GM21423 (cell line): ENCODE data around the gene CDC25B.
"Not testable (repeated sequence)": the region's sequence is repeated elsewhere in the genome, so short reads cannot be mapped to it uniquely, and the experiment has no call there.

Experiments
- ATAC-seq: cut with Tn5 transposase; IDR thresholded peaks from one replicate; pipeline ENCODE4 v1.9.1; 2021; ENCODE audit warnings: mild to moderate bottlenecking, moderate library complexity; ENCODE audit not compliant: unreplicated experiment

CDC25B gene

DNA sequence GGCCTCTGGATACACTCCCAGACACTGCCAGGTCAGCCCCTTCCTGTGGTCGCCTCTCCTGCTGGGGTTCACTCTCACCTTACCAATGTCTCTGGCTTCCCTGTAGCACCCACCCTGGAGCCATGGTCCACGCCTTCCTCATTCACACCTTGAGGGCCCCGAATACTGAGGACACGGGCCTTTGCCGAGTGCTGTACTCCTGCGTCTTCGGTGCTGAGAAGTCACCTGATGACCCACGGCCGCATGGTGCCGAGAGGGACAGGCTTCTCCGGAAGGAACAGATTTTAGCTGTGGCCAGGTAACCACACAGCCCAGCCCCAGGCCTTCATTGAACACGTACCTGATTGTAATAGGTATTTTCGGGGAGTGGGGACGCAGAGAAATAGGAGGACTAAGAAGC is 25.9 kb downstream of the CDC25B start:
- no peak for ATAC-seq

DNA sequence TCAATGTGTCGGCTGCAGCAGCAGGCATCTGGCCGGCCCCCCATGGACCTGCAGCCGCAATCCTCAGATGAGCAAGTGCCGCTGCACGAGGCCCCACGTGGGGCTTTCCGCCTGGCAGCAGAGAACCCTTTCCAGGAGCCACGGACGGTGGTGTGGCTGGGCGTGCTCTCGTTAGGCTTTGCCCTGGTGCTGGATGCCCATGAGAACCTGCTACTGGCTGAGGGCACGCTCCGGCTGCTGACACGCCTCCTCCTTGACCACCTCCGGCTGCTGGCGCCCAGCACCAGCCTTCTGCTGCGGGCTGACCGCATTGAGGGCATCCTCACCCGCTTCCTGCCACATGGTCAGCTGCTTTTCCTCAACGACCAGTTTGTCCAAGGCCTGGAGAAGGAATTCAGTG is 27.8 kb downstream of the CDC25B start:
- no peak for ATAC-seq

DNA sequence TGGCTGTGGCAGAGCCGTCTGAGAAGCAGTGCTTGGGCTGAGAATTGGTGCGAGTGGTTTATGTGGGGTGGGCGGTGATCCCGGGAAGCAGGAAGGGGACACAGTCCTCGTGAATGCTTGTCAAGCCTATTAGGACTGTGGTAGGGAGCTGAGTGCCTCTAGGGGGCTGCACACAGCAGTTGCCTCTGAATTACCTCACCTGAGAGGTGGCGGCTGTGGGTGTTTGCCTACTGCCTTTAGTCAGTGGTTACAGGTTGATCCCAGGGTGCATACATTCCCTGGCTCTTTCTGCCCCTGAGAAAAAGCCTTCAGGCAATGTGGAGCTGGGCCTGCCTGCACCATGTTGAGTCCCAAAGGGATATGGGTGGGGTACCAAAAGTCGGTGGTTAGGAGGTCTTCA is 29.4 kb downstream of the CDC25B start:
- no peak for ATAC-seq

DNA sequence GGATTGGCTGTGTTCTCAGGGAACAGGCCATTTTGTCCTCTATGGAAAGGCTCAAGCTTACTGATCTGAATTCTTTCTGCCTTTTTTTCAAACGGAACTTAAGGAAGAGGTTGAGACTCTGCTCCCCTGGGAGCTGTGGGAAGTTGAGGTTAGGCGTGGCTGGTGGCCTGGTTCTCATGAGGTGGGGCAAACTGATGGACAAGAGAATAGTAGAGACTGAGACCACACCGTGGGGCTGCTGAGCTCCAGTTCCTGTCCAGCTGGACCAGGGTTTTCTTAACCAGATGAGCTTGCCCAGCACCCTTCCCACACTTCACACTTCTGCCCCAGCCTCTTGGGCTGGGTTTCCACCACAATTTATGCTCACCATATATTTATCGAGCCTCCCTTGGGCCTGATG is 30.3 kb downstream of the CDC25B start:
- no peak for ATAC-seq

DNA sequence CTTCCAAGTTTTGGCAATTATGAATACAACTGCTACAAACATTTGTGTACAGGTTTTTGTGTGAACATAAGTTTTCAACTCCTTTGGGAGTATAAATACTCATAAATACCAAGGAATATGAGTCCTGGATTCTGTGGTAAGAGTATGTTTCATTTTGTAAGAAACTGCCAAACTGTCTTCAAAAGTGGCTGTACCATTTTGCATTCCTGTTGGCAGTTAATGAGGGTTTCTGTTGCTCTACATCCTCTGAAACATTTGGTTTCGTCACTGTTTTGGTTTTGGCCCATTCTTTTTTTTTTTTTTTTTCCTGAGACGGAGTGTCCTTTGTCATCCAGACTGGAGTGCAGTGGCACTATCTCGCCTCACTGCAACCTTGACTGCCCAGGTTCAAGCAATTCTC is 32.7 kb downstream of the CDC25B start:
- ATAC-seq: no peak

DNA sequence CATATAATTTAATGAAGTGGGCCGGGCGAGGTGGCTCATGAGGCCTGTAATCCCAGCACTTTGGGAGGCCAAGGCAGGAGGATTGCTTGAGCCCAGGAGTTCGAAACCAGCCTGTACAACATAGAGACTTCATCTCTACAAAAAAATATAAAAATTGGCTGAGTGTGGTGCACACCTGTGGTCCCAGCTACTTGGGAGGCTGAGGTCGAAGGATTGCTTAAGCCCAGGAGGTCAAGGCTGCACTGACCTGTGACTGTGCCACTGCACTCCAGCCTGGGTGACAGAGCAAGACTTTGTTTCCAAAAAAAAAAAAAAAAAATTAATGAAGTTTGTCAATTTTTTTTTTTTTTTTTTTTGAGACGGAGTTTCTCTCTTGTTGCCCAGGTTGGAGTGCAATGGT is 33.8 kb downstream of the CDC25B start:
- ATAC-seq: not testable (repeated sequence)

DNA sequence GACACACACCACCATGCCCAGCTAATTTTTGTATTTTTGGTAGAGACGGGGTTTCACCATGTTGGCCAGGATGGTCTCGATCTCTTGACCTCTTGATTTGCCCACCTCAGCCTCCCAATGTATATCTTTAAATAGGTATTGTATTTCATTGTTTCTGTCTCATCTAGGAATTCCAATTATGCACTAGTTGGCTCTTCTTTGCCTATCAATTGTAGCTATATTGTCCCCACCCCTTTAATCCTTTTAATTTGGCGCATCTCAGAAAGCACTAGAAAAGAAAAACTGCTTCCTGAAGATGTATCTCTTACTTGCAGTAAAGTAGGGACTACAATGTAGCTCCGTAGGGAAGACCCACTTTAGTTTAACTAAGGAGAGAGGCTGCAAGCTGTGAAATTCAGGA is 40.0 kb downstream of the CDC25B start:
- no peak for ATAC-seq

DNA sequence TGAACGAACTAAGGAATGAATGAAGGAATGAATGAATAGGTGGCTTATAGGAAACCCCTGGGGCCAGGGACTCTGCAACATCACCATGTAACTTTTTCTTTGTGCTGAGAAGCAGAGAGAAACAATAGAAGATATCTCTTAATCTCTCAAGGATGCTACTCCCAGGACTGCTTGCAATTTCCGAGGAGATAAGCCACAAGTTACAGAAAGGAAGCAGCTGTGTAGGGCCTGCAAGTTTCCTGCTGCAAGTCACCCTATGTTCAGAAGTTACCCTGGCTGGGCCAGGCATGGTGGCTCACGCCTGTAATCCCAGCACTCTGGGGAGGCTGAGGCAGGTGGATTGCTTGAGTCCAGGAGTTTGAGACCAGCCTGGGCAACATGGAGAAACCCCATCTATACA is 43.2 kb downstream of the CDC25B start:
- ATAC-seq: no peak

DNA sequence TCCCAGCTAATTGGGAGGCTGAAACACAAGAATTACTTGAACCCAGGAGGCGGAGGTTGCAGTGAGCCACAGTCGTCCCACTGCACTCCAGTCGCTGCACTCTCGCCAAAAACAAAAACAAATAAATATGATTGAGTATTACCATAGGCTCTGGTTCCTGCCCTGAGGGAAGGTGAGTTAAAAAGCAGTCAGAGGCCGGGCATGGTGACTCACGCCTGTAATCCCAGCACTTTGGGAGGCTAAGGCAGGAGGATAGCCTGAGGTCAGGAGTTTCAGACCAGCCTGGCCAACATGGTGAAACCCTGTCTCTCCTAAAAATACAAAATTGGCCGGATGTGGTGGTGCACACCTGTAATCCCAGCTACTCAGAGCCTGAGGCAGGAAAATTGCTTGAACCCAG is 44.1 kb downstream of the CDC25B start:
- not testable (repeated sequence) for ATAC-seq

DNA sequence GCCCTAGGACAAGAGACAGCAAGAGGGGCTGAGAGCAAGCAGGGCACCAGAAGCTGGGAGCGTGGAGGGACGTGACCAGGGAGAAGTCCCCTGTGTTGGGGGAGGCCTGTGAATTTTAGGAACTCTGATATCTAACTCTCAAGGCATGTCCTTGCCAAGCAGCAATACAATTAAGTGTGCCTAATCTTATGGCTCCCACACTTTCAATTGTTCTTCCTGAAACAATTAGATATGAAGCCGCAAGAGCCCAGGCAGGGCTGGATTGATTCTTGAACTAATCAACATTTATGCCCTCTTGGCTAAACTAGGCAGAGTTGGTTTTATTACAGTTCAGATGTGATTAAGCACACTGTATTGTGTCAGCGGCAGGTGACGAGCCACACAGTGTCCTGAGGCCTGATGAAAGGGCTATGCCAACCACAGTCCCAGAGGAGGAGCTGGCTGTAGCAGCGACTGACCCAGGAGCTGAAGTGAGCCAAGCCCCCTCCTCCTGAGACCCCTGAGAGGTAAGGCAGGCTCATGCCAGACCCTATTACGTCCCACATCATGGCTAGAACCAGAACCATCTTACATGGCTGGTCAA is 46.3 kb downstream of the CDC25B start:
- ATAC-seq: no peak

DNA sequence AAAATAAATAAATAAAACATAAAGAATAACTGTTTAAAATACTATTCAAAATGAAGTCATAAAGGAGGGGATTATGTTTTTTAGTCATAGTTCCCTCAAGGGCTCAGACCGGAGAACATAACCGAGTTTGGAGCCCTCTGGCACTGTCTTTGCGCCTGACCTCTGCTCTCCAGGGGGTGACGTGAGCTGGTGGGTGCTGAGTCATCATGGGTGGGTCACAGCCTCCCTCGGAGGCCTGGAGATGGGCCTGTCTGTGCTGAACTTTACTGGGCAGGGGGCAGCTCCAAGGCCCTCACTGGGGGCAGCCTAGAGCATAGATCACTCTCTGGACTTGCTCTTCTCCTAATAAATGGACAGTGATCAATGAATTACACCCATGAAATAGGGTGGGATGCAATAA is 47.4 kb downstream of the CDC25B start:
- no peak for ATAC-seq

DNA sequence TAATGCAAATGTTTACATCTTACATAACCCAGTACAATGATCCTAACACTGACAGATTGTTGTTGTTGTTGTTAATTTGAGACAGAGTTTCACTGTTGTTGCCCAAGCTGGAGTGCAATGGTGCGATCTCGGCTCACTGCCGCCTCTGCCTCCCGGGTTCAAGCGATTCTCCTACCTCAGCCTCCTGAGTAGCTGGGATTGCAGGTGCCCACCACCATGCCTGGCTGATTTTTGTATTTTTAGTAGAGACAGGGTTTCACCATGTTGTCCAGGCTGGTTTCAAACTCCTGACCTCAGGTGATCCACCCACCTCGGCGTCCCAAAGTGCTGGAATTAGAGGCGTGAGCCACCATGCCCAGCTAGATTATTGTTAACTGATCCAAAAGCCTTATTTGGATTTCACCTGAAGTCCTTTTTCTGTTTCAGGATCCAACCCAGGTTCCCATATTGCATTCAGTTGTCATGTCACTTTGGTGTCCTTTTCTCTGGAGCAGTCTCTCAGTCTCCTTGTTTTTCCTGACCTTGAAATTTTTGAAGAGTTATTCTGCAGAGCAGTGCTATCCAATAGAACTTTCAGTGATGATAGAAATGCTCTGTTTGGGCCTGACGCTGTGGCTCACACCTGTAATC is 48.0 kb downstream of the CDC25B start:
- not testable (repeated sequence) for ATAC-seq

DNA sequence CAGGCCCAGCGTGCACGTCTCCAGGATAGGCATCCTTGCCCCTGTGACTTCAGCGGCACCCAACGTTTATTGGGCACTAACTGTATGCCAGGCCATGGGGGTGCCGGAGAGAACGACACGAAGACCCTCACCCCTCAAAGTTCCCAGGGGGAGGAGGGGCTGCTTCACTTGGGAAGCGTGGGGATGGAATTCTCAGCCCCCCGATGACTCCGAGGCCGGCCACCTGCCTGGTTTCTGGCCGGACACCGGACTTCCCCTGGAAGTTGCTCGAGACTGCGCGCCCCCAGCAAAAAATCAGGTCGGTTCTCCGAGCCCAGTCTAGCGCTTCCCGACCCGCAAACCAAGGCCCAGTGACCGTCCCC is 50.2 kb downstream of the CDC25B start:
- ATAC-seq: no peak

DNA sequence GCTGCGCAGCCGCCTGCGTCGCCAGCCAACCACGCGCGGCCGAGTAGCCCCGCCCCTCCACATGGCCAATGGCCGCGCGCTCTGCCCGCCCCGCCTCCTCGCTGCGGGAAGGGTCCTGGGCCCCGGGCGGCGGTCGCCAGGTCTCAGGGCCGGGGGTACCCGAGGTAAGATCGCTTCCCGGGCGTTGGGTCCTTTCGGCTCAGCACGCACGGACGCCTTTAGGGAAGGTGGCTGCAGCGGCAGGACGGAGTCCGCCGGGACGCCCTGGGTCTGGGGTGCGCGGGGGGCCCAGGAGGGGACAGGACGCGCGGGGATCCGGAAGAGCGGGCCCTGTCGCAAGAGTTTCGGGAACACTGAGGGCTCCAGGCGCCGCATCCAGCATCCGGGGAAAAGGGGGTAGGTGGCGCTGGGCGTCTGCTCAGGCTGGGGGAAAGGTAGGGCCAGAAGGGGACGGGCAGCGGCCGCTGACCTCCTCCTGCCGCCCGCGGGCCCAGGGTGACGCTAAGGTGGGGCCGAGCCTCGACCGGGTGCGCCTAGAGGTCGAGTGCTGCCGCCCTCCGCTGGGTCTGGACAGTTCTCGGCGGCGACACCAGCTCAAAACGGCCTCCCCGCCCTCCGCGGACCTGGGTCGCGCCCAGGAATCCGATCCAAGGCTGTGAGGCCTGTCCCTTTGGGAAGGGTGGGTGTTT is 50.8 kb downstream of the CDC25B start, which contains the start of gene MAVS:
TSS of gene MAVS (plus strand) at position 95 of the 689 bp plus-strand sequence. CDS start 7,791 bp downstream, outside the sequence.
- ATAC-seq: peak; percentile 84

DNA sequence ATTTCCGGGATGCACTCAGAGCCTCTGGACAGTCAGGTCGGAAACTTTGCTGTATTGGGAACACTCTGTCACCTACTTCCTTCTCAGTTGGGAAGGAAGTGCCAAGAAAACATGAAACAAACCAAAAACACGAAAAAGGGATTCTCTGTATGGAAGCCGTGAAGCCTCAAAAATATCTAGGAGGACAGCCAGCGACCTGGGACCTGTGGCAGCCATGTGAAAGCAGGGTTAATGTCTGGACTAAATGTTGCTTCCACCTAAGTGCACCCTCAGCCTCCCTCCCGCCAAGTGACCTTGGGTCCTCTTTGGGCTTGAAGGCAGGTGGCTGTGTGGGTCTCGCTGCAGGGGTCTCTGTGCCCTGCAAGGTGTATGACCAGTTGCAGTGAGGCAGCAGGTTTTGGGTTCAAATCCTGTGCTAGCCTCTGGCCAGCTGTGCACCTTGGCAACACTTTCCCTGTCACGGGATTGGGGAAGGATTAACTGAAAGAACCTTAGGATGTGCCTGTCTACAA is 51.4 kb downstream of the CDC25B start:
- no peak for ATAC-seq

DNA sequence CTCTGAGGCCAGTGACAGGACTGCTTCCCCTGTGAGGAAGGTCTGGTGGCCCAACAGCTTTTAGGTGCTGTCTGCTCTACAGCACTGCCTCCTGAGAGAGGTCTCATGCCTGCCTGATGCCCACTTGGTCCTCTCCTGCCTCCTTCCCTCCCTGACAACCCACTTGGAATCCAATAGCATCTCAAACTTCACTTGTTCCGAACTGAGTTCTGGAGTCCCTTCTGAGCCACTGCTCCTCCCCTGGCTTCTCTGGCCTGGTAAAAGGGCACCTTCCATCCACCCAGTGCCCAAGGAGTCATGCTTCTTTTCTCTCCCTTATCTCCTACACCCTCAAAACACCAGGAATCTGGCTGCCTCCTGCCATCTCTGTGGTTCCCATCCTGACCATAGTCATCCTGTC is 52.5 kb downstream of the CDC25B start:
- no peak for ATAC-seq

DNA sequence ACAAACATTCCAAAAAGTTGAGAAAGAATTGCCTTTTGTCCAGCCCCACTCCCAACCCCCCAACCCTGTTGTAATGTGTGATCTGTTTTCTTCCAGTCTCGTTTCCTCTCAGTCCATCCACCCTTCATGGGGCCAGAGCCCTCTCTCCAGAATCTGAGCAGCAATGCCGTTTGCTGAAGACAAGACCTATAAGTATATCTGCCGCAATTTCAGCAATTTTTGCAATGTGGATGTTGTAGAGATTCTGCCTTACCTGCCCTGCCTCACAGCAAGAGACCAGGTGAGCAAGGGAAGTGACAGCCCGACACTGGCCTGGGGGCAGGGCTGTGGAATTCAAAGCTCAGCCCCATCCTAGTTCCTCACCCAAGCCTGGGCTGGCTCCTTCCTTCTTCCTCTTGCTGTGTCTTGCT is 58.4 kb downstream of the CDC25B start:
- no peak for ATAC-seq
